KOPT-K1 (cell line): Measurements from ENCODE around the gene FBXO38.

ENCODE experiments used
- H3K27ac ChIP-seq: fragments of 200-600 bp; sonication (generic); 2 replicates; pipeline ENCODE4 v1.5.1; 2016; ENCODE audit warnings: antibody characterized with exemption, mild to moderate bottlenecking, low read depth, low read length; ENCODE audit not compliant: poor library complexity, severe bottlenecking
- H3K36me3 ChIP-seq: fragments of 200-600 bp; sonication (generic); 2 replicates; pipeline ENCODE4 v1.5.1; 2017; ENCODE audit warnings: antibody characterized with exemption, mild to moderate bottlenecking, low read length, moderate library complexity; ENCODE audit not compliant: insufficient read depth
- H3K9me3 ChIP-seq: fragments of 200-600 bp; sonication (generic); 2 replicates; pipeline ENCODE4 v1.5.1; 2017; ENCODE audit warnings: antibody characterized with exemption, low read length, mild to moderate bottlenecking; ENCODE audit not compliant: insufficient read depth, poor library complexity, severe bottlenecking

FBXO38 gene

GRCh38 chr5:148398698-148399121, 15.0 kb downstream of the FBXO38 start:
- Histone ChIP-seq H3K9me3 (no peaks in the 10 kb centered on the region), H3K27ac (no peak overlapping the region), H3K36me3 (peaks cover 96% of the 10 kb centered on the region)

DNA sequence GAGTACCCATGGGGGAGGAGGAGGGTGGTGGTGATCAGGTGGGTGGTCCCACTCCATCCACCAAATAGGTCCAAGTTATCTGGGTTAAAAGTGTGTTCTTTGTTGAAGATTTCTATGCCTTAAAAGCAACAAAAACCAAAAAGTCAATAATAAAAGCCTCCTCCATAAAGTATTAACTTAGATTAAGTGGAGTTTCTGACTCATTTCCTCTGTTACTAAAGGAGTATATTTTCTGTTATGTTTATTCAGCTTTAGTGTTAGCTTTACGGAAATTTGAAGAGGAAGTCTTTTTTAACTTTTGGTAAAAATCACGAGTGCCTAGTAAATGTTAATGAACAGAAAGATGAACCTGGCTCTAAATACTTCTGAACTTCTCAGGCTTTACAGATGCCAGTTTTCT, 17.8 kb downstream of the FBXO38 start:
- Histone ChIP-seq H3K27ac (no peak overlapping the region), H3K36me3 (peaks cover 98% of the 10 kb centered on the region), H3K9me3 (no peaks in the 10 kb centered on the region)

DNA sequence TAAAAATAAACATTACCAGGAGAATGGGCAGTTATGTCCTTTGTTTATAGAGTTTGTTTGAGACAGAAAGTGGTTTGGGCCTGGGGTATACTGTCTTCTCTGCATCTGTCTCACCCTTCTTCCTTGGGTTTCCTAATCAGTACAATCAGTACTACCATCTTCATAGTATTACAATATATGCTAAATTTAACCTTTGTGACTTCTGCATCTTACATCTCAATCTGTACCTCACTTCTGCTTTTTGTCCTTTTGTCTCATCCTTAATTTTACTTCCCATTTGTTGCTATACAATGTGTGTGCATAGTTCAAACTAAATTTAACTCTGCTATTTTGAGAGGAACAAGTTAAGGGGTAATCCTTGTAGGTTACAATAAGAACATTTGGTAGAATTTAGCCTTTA, 19.6 kb downstream of the FBXO38 start:
- H3K27ac ChIP-seq, result no peak overlapping the region
- no peaks in the 10 kb centered on the region for H3K9me3 ChIP-seq
- H3K36me3 ChIP-seq, result peaks cover 97% of the 10 kb centered on the region

DNA sequence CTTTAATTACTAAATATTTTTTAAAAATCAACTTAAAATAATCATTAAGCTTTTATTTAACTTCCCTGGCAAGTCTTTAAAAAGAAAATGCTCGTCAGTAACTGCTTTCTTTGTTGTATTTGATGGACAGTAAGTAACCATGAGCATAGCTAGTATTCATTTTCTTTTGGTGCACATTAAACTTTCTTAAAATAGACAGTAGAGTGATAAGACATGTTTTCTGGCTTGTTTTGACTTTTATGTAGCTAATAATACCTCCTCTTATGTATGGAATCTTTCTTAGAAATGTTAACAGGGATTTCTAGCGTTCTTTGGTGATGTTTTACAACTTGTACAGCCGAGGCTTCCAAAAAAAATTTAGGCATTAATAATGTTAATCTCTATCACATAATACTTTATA, 22.6 kb downstream of the FBXO38 start:
- no peaks in the 10 kb centered on the region for H3K9me3 ChIP-seq
- no peak overlapping the region for H3K27ac ChIP-seq
- H3K36me3 ChIP-seq, result peaks cover 98% of the 10 kb centered on the region

GRCh38 chr5:148408092-148408491, 24.3 kb downstream of the FBXO38 start:
- H3K27ac ChIP-seq, result no peak overlapping the region
- H3K9me3 ChIP-seq, result no peaks in the 10 kb centered on the region
- peaks cover 98% of the 10 kb centered on the region for H3K36me3 ChIP-seq

DNA sequence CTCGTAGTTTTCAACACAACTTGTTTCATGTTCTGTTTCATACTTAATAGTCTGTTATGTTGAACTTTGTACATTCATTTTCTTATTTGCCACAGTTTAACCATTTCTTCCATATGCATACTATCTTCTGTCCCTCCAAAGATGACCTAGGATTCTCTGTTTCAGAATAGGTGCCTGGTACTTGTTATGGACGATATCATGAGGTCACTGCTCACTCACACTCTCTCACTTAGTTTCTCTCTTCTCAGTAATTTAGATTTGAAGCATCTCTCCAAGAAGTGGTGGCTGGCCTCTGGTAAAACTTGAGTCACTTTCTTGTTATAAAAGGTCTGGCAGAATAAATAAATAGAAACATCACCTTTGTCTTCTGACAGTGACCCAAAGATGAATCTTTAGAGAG, 28.4 kb downstream of the FBXO38 start:
- peaks cover 99% of the 10 kb centered on the region for H3K36me3 ChIP-seq
- no peaks in the 10 kb centered on the region for H3K9me3 ChIP-seq
- no peak overlapping the region for H3K27ac ChIP-seq

GRCh38 chr5:148414833-148415232, 31.1 kb downstream of the FBXO38 start:
- peaks cover 100% of the 10 kb centered on the region for H3K36me3 ChIP-seq
- H3K9me3 ChIP-seq, result no peaks in the 10 kb centered on the region
- no peak overlapping the region for H3K27ac ChIP-seq

GRCh38 chr5:148416416-148416815, 32.7 kb downstream of the FBXO38 start:
- Histone ChIP-seq H3K9me3 (no peaks in the 10 kb centered on the region), H3K27ac (no peak overlapping the region), H3K36me3 (peaks cover 97% of the 10 kb centered on the region)

DNA sequence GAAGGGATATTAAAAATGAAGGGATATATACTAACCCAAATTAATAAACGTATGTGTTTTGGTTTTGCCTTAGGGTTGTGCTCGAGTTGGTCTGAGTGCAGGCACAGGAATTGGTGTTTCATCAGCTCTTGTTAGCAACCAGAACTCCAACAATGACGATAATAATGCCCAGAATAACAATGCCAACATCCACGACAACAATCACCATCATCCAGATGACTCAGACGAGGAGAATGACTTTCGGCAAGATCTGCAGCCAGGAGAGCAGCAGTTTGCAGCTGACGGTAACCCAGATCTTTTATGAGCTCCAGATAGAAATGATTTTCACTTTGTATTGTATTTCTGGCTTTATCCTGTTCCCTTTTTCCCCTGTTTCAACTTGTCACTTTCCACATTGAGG, 33.2 kb downstream of the FBXO38 start:
- Histone ChIP-seq H3K36me3 (peaks cover 97% of the 10 kb centered on the region), H3K27ac (no peak overlapping the region)

GRCh38 chr5:148418511-148418910, 34.8 kb downstream of the FBXO38 start:
- Histone ChIP-seq H3K36me3 (peaks cover 97% of the 10 kb centered on the region), H3K9me3 (no peaks in the 10 kb centered on the region), H3K27ac (no peak overlapping the region)

More for the DNA sequence above, 33.2 kb downstream of the FBXO38 start:
- H3K9me3 ChIP-seq, result no peaks in the 10 kb centered on the region

- Histone ChIP-seq H3K27ac (no peak overlapping the region), H3K9me3 (no peaks in the 10 kb centered on the region), H3K36me3 (peaks cover 97% of the 10 kb centered on the region)
Measured at GRCh38 chr5:148421661-148422060, 37.9 kb downstream of the FBXO38 start.

GRCh38 chr5:148425808-148426207, 42.0 kb downstream of the FBXO38 start:
- peaks cover 85% of the 10 kb centered on the region for H3K36me3 ChIP-seq
- H3K27ac ChIP-seq, result no peak overlapping the region
- no peaks in the 10 kb centered on the region for H3K9me3 ChIP-seq

DNA sequence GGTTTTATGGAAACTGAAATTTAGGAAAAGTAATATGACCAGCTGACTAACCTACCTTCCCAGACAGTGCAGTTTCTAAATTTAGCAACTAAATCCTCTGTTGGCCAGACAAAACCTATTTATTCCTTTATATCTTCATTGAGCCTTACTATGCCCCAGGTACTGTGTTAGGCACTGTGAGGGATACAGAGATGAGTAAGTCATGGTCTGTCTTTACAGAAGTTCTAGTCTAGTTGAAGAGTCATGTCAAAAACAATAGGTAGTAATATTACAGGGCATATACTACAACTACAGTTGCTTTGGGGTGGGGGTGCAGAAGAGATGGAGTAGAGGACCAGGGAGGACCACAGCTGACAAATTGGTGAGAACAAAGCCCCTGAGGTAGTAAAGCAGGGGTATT, 42.8 kb downstream of the FBXO38 start:
- peaks cover 89% of the 10 kb centered on the region for H3K36me3 ChIP-seq
- no peak overlapping the region for H3K27ac ChIP-seq
- H3K9me3 ChIP-seq, result no peaks in the 10 kb centered on the region

DNA sequence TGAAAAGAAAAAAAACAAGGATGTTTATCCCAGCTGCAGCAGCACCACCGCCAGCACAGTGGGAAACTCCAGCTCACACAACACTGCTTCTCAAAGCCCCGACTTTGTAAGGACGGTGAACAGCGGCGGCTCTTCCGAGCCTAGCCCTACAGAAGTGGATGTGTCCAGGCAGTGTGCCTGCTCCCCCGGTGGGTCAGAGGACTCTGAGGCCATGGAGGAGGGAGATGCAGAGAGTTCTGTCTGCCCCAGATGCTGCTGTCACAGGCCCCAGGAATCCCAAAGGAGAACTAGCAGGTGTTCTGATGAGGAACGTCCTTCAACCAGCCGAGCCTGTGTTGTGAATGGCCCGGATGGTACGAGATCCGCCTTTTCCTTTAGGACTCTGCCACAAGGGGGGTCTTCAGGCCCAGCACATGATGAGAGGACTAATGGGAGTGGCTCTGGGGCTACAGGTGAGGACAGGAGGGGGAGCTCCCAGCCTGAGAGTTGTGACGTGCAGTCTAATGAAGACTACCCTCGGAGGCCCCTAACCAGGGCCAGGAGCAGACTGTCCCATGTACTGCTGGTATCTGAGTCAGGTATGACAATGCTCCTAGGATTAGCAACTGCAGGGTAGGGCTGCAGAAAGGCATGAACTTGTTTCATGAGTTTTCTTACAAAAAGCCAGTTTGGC, 43.7 kb downstream of the FBXO38 start:
- no peak overlapping the region for H3K27ac ChIP-seq
- no peaks in the 10 kb centered on the region for H3K9me3 ChIP-seq
- H3K36me3 ChIP-seq, result peaks cover 85% of the 10 kb centered on the region

- H3K9me3 ChIP-seq, result no peaks in the 10 kb centered on the region
- H3K36me3 ChIP-seq, result peaks cover 85% of the 10 kb centered on the region
- no peak overlapping the region for H3K27ac ChIP-seq
Measured at GRCh38 chr5:148428848-148429247, 45.1 kb downstream of the FBXO38 start.

DNA sequence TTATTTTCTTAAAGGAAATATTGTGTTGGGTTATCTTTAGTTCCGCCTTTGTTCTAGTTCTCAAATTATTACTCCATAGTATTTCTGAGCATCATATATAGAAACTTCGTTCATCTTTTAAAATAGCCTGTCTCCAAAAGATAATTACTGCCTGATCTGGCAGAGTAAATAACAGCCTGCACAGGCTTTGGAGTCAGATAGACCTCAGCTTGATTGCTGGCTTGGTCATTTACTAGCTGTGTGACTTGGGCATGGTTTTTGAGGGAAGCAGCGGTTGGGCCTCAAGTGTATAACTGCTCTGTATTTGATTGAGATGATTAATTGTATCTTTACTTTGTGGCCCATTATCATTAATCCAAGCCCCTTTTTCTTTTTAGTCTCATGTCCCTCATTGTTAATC, 50.1 kb downstream of the FBXO38 start:
- H3K27ac ChIP-seq, result no peak overlapping the region
- peaks cover 77% of the 10 kb centered on the region for H3K36me3 ChIP-seq
- no peaks in the 10 kb centered on the region for H3K9me3 ChIP-seq
